Adrenal gland (tissue), 12 donors: Measurements from ENCODE around the gene IPPK. TPM values are rescaled to one million over a fixed set of nuclear protein-coding genes. Genes with fewer than 3 reads are reported as not detected.

Experiments
- DNase-seq, 7 donors: peaks; one replicate each; pipeline ENCODE4 v3.0.0-alpha.2; 2019 to 2020
- H3K27ac ChIP-seq, 5 donors: fragments of 200-600 bp; sonication (generic) in 4 of 5; 1 replicate in 3 of 5; 2 replicates in 2 of 5; pipeline versions ENCODE4 v1.5.1 to v1.8.0; 2016 to 2020; ENCODE audit warnings: mild to moderate bottlenecking in 1 of 5
- H3K27me3 ChIP-seq: fragments of 200-600 bp; 2 replicates; pipeline ENCODE4 v1.8.0; 2021
- H3K36me3 ChIP-seq, 2 donors: fragments of 200-600 bp; replicated peaks in 1 of 2; 1 replicate in 1 of 2; 2 replicates in 1 of 2; pipeline versions ENCODE4 v1.5.1 to v1.8.0; 2018 to 2022
- H3K4me1 ChIP-seq, 2 donors: fragments of 200-600 bp; replicated peaks in 1 of 2; 1 replicate in 1 of 2; 2 replicates in 1 of 2; pipeline versions ENCODE4 v1.5.1 to v1.8.0; 2018 to 2021
- H3K4me3 ChIP-seq, 4 donors: fragments of 200-600 bp; sonication (generic) in 3 of 4; one replicate each; pipeline ENCODE4 v1.5.1; 2016 to 2018
- H3K9me3 ChIP-seq, 3 donors: fragments of 200-600 bp; sonication (generic) in 1 of 3; replicated peaks in 1 of 3; 1 replicate in 2 of 3; 2 replicates in 1 of 3; pipeline versions ENCODE4 v1.5.1 to v1.8.0; 2016 to 2021
- CTCF ChIP-seq, 6 experiments: fragments of 450-650 bp in 4 of 6; fragments of 200-600 bp in 2 of 6; sonication (generic) in 1 of 6; IDR thresholded peaks; 1 replicate in 5 of 6; 2 replicates in 1 of 6; pipeline versions ENCODE4 v1.5.1 to v1.8.0; 2016 to 2021; ENCODE audit warnings: antibody characterized with exemption in 6 of 6, mild to moderate bottlenecking in 2 of 6, moderate library complexity in 1 of 6
- POLR2A ChIP-seq, 2 donors: fragments of 450-650 bp; IDR thresholded peaks; one replicate each; pipeline ENCODE4 v1.6.1; 2017; ENCODE audit warnings: antibody characterized with exemption in 2 of 2, mild to moderate bottlenecking in 2 of 2, moderate library complexity in 1 of 2
- WGBS, 4 donors: extraction: QIAGEN DNeasy Blood & Tissue Kit in 2 of 4; methylation state at CpG; one replicate each; pipeline versions ENCODE4 v1.1.5 to v1.1.7; 2013 to 2017; 5-methylcytosine and 5-hydroxymethylcytosine counted together
- intact Hi-C, 2 donors: fragments of 100-400 bp; cut with DNase I; formaldehyde crosslinking; loops; one replicate each; pipeline versions ENCODE4 v1.14.1 to v1.15.0; 2022 to 2023
- polyA plus RNA-seq, 3 donors: library from polyadenylated mRNA; stranded (reverse); fragments of 200-250 nt in 2 of 3; fragments of 350-450 nt in 1 of 3; fragmentation: Illumina TruSeq in 1 of 3; extraction: RNeasy Lipid Tissue Mini Kit (QIAGEN cat#74804) in 1 of 3; gene quantifications; one replicate each; pipeline ENCODE4 v1.2.3, GENCODE V29; 2013 to 2014
- total RNA-seq, 9 donors: library from RNA; depleted of rRNA in 4 of 9; stranded (reverse); fragments of >200 nt in 4 of 9; fragments of 120-200 nt in 1 of 9; fragmentation: NEBNext Ultra II Directional in 1 of 9; extraction: Animal tissue kit (Norgen Biotek cat#: 25700) in 1 of 9; gene quantifications; one replicate each; pipeline versions ENCODE4 v1.1.0 to v1.2.4, GENCODE V29; 2013 to 2023
- donor health status: healthy with polysubstance abuse.
- donor health status: Bipolar disorder and iron deficiency.
- donor health status: DM: yes; HTN: yes; CAD: no.
- donor health status: DM: no; HTN: no; CAD: no.
- donor health status: DM: no; HTN: no; CAD: no.
- donor health status: DM: yes; HTN: yes; CAD: no.

Gene IPPK
- total and polyA plus RNA-seq, 12 donors = 2.9 to 22.2 (median 9.0) TPM

- WGBS, 4 donors = 51 to 62% (median 54%) methylated on average over 10 to 17 of the region's 17 CpGs
- Histone ChIP-seq H3K27ac (peak overlapping the region in 2 of 5 donors; percentile 40 to 55), H3K4me1 (no peaks in the 10 kb centered on the region), H3K9me3 (no peaks in the 10 kb centered on the region), H3K4me3 (no peak overlapping the region), H3K27me3 (no peaks in the 10 kb centered on the region), H3K36me3 (peaks cover 0 to 77% of the 10 kb centered on the region in 2 donors)
- no peak for TF ChIP-seq CTCF (IDR thresholded peaks at IDR 0.05)
- TF ChIP-seq POLR2A (IDR thresholded peaks at IDR 0.05) = no peak
- intact Hi-C loops = loop anchor here (2.0 to 10.0 kb wide), 3 partner anchors 49 to 77 kb away; partner anchors contain the start of gene BICD2 (in 2 of the 2)
- peak; percentile 64 to 96 (median 87) for DNase-seq
Measured at GRCh38 chr9:92715488-92716231, 45.7 kb upstream of the IPPK start.

GRCh38 chr9:92714787-92715487, 45.0 kb upstream of the IPPK start:
- intact Hi-C loops = loop anchor here (2.0 to 10.0 kb wide), 3 partner anchors 50 to 78 kb away; partner anchors contain the start of gene BICD2 (in 2 of the 2)
- H3K36me3 ChIP-seq = peaks cover 0 to 73% of the 10 kb centered on the region in 2 donors
- H3K4me1 ChIP-seq = no peaks in the 10 kb centered on the region
- H3K27me3 ChIP-seq = no peaks in the 10 kb centered on the region
- TF ChIP-seq CTCF (IDR thresholded peaks at IDR 0.05) (no peak), POLR2A (IDR thresholded peaks at IDR 0.05) (no peak)
- WGBS, 4 donors = 86 to 96% (median 94%) methylated on average over 14 to 34 of the region's 34 CpGs
- no peak overlapping the region for H3K4me3 ChIP-seq
- no peaks in the 10 kb centered on the region for H3K9me3 ChIP-seq
- peak overlapping the region in 2 of 5 donors; percentile 40 to 55 for H3K27ac ChIP-seq
- peak in 2 of 7 donors; percentile 24 to 52 for DNase-seq

GRCh38 chr9:92714016-92714415, 44.1 kb upstream of the IPPK start:
- Histone ChIP-seq H3K27me3 (no peaks in the 10 kb centered on the region), H3K4me3 (no peak overlapping the region), H3K4me1 (no peaks in the 10 kb centered on the region), H3K9me3 (no peaks in the 10 kb centered on the region), H3K36me3 (peaks cover 0 to 64% of the 10 kb centered on the region in 2 donors), H3K27ac (no peak overlapping the region)
- no peak for DNase-seq
- TF ChIP-seq POLR2A (IDR thresholded peaks at IDR 0.05) (no peak), CTCF (IDR thresholded peaks at IDR 0.05) (no peak)
- intact Hi-C loops = loop anchor here (2.0 to 10.0 kb wide), 2 partner anchors 51 to 79 kb away; partner anchors contain the start of gene BICD2 (in 2 of the 2)
- WGBS, 4 donors = 86 to 98% (median 95%) methylated on average over 2 to 3 of the region's 3 CpGs

GRCh38 chr9:92713528-92713927, 43.6 kb upstream of the IPPK start:
- DNase-seq = no peak
- H3K27ac ChIP-seq = no peak overlapping the region
- H3K9me3 ChIP-seq = no peaks in the 10 kb centered on the region
- H3K27me3 ChIP-seq = no peaks in the 10 kb centered on the region
- TF ChIP-seq POLR2A (IDR thresholded peaks at IDR 0.05) (no peak), CTCF (IDR thresholded peaks at IDR 0.05) (no peak)
- H3K4me1 ChIP-seq = no peaks in the 10 kb centered on the region
- peaks cover 0 to 59% of the 10 kb centered on the region in 2 donors for H3K36me3 ChIP-seq
- intact Hi-C loops = loop anchor here (10.0 kb wide), 1 partner anchor 51 kb away; the partner anchor contains the start of gene BICD2 (in 2 of the 2)
- 89 to 95% (median 93%) methylated on average over 15 of the region's 15 CpGs for WGBS, 4 donors
- no peak overlapping the region for H3K4me3 ChIP-seq
